HG03064 (cell line): ENCODE data around the gene RPS6KA2.
"Not testable (repeated sequence)": the region's sequence is repeated elsewhere in the genome, so short reads cannot be mapped to it uniquely, and the experiment has no call there.

Experiments
- ATAC-seq: cut with Tn5 transposase; IDR thresholded peaks from one replicate; pipeline ENCODE4 v1.9.1; 2021; ENCODE audit warnings: low read depth; ENCODE audit not compliant: unreplicated experiment

Gene RPS6KA2

DNA sequence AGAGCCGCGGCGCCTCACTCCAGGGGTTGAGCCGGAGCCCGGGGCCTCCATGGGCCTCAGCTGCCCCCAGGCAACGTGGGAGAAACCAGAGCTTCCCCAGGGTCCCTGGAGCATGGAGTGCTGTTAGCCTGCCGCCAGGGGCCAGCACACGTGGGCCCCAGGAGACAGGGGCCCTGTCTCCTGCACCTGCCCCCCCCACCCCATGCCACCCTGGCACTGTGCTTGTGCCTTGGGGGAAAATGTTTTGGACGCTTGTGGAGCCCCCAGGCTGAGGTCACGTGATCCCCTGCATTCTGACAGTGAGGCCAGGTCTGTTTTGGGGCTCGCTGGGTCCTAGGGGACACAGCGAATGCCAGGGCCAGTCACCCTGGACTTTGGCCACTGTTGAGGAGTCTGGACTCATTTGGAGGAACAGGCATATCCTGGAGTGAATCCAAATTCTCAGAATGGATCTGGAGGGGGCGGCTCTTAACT is 214.1 kb downstream of the RPS6KA2 start:
- ATAC-seq, result no peak

DNA sequence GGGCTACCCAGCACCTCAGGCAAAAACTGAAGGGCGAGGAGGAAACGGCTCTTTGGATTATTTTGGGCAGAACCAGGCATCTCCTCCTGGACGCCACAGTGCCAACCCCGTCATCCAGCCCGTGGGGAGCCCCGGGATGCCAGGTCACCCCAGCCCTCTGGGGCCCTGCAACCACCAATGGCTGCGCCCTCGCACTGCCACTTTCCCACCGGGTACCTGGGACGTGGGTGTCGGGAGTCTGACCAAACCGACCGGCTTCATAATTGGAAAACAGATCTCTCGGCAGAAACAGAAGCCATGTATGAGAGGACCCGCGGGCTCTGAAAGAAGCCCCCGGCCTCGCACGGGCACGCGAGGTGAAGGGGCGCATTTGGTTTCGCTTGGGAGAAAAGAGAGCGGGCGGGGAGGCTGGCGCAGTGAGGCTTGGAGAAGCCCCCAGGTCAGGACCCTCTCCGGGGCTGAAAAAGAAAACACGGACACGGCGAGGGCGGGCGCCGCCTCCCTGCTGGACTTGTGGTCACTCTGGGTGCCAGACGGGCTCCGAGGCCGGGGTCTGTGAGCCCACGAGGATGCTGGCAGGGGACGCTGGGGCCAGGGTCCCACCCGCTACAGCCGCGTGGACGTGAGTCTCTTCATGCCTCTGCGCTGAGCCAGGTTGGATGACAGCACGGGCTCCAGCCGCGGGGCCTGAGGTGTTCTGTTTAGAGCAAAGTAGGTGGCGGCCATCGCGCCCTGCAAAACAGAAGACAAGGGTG is 214.7 kb downstream of the RPS6KA2 start:
- ATAC-seq, result no peak

DNA sequence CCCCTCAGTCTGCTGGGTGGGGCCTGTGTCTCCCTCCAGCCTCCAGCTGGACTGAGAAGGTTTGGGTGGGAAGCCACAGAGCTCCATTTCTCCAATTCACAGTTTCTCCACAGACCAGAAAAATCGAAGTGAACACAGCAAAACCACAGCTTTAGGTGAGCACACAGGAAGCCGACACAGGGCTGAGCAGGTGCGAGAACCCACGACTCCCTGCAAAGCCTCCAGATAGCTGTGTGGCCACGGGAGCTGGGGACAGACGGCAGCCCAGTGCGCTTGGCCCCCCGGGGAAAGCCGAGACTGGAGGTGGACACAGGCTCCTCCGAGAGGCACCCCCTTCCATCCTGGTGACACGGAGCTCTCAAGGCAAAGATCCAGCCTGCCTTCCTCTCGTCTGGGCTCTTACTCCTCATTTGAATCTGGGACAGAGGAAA is 215.3 kb downstream of the RPS6KA2 start:
- ATAC-seq, result no peak

DNA sequence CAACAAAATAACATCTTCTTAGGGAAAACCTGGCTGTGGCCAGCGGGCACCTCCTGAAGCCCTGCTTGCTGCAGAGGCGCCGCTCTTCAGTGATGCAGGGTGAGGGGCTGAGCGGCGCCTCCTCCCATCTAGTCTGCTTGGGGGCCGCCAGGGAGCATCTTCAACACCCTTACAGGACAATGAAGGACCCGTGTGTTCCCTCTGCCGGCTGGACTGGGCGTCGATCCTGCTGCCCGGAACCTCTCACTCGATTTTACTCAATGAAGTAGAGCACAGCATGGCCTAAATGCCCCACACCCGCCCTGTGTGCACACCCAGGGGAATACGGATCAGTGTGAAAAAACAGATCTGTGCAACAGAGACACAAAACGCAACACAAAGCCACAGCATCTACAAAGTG is 215.8 kb downstream of the RPS6KA2 start:
- ATAC-seq, result no peak

DNA sequence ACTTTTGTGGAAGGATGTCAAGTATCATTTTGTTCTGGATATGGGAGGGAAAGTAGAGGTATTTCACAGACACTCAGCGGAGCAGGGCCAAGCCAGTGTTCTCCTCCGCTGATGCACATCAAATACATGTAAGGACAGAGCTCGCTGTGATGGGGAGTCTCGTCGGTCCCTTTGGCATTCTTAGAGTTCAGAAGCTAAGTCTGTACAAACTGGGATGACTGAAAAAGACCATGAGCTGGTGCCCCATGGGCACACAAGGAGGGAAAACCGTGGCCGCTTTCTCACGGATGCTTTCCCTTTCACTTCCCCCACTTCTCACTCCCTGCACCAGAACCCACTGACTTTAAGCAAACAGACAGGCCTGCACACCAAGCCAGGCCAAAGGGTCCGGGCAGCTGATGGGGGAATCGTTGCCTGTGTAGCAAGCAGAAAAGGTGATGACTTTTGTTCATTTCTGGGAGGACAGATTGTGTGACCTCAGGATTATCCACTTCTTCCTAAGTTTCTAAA is 216.6 kb downstream of the RPS6KA2 start:
- no peak for ATAC-seq

DNA sequence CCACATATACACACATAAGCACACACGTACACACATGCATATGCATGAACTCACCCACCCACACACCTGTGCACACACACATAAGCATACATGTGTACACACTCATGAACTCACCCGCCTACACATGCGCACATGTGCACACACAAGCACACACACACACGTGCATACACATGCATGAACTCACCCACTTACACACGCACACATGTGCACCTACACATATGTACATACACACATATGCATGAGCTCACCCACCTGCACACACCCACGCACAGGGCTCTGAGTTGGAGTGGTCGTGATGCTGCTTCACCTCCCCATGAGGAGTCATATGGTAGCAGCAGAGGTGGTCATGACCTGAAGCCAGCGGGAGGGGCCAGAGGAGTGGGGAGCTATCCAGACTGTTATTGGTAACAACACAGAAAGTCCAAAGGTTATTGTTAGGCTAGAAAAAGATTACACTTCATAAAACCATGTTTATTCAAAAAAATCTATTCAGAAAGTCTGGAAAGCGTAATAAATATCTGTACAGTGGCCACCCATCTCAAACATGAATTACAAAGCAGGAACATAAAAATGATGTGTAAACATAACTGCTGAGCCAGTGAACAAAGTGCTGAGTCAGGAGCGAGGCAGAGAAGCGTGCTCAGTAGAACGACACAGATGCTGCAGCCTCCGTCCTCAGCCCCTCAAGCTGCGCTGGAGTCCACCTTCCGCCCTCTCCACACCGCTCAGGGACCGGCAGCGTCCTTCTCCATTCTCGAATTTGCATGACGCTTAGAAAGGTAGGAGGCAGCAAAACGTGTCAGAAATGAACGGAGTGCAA is 217.9 kb downstream of the RPS6KA2 start:
- no peak for ATAC-seq

DNA sequence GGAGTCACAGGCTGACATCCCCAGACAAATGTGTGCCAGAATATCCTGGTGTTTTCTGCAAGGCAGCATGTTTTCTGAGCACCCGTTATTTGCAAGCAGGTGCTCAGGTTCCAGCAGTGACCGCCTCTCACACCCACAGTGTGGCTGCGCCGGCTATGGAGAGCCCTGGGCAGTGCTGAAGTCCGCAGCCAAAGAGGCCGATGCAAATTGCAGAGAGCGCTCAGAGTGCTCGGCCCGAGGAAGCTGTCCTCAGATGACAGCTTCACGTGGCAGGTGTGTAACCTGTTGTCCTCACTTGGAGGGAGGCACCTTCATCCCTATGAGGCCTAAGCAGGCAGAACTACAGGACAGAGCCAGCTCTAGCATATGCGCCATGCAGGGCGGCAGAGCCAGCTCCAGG is 220.9 kb downstream of the RPS6KA2 start:
- ATAC-seq, result no peak

DNA sequence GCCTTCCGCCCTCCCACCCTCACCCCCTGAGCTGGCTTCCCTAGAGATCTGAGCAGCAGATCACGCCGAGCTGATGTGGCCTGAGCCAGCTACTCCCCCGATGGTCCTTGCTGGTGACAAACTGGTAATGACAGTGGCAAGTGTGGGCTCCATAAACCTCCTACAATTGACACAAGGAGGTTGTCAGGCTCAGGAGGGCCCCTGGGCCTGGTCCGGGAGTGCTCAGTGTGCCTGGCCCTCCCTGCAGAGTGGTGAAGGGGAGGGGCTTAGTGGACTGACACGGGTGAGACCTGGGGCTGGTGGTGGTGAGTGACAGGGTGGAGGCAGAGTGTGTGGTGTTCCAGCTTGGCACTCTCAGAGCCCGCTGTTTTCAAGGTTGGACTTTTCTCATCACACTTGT is 221.7 kb downstream of the RPS6KA2 start:
- no peak for ATAC-seq

DNA sequence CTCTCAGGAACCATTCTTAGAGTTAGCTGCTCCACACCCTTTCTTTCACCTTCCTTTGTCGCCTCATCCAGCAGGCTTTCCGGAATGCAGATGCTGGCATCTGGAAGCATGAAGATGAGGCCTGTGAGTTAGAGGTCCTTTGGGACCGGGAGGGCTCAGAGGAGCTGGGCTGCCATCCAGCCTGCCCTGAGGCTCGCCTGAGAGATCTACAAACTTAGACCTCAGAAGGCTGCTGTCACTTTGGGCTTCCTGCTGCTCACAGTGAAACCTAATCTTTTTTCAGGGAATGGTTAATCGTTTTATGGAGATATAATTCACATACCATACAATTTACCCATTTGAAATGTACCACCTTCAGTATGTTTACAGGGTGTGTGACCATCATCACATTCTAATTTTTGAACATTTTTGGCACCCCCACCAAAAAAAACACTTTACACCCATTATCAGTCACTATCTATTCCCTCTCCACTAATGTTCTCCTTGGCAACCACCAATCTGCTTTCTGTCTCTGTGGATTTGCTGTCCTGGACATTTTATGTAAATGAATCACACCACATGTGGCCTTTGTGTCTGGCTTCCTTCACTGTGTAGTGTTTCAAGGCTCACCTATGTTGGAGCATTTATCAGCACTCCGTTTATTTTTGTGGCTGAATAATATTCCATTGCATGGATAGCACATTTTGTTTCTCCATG is 224.3 kb downstream of the RPS6KA2 start:
- no peak for ATAC-seq

DNA sequence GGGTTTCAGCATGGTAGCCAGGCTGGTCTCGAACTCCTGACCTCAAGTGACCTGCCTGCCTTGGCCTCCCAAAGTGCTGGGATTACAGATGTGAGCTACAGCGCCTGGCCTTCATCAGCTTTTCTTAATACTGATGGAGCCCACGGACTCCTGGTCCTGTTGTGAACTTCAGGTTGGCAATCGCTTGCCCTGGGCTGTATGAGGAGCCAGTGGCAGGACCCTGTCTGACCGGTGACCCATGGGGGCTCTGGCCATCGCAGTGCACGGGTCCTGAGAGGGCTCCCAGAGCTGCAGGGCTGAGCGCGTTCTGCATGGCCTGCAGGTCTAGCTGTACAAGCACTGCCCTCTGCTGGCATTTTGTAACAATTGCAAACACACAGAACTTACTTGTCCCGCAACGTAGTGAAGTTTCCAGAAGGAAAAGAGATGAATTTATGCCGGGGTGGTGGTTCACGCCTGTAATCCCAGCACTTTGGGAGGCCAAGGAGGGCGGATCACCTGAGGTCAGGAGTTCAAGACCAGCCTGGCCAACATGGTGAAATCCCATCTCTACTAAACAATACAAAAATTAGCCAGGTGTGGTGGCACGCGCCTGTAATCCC is 226.3 kb downstream of the RPS6KA2 start:
- not testable (repeated sequence) for ATAC-seq

DNA sequence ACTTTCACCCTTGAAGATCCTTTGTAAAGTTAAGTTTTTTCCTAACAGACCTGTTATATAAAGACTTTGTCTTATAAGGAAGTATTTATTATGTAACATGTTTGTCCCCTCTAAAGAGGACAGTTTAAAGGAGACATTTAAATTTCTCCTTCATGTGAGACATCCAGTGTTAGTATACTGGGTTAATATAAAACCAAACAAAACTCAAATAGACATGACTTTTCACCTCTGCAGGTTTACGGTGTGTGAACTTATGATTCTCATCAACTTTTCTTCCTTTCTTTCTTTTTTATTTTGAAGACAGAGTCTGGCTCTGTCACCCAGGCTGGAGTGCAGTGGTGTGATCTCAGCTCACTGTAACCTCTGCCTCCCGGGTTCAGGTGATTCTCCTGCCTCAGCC is 226.9 kb downstream of the RPS6KA2 start:
- ATAC-seq, result no peak

DNA sequence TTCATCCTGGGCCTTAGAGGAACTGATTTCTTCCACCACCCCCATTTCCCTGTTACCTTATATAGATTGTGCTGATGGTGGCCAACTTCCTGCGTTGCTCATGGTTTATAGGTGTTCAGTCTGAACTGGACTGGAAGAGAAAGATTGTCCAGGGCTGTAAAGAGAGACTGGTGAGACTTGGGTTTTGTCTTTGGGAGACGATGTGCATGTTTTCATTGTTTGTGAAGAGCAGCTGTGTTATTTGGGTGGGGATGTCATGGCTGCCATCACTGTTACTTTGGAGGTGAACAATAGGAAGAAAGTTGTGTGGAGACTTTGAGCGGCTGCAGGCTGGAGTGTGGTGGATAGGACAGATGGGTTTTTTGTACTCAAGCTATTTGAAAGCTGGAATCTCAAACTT is 228.7 kb downstream of the RPS6KA2 start:
- no peak for ATAC-seq

DNA sequence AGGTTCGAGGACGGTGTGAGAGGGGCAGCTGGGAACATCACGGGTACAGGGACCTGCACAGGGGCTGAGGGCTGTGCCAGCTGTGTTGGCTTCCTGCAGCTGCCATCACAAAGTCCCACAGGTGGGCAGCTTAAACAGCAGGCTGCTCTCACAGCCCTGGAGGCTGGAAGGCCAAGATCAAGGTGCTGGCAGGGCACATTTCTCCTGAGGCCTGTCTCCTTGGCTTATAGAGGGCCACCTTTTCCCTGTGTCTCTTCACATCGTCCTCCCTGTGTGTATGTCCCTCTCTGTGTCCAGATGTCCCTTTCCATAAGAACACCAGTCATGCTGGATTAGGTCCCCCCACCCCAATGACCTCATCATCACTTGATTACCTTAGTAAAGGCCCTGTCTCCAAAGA is 229.2 kb downstream of the RPS6KA2 start:
- ATAC-seq, result no peak

DNA sequence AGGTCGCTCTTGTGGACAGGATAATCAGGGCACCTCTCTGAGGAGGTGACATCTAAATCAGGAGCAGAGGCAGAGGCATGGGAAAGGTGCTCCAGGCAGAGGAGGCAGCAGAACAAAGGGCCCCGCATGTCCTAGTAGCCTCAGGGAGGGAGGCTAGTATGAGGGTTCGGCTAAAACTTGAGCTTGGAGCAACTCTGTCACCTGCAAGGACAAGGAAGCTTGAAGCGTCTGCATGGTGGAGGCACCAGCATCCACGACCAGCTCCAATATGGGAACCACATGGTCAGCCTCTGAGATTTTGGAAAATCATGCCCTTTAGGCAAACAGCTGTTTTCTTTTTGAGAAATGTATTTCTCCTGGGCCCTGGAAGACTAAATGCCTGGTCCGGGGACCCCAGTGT is 231.3 kb downstream of the RPS6KA2 start:
- ATAC-seq, result no peak

DNA sequence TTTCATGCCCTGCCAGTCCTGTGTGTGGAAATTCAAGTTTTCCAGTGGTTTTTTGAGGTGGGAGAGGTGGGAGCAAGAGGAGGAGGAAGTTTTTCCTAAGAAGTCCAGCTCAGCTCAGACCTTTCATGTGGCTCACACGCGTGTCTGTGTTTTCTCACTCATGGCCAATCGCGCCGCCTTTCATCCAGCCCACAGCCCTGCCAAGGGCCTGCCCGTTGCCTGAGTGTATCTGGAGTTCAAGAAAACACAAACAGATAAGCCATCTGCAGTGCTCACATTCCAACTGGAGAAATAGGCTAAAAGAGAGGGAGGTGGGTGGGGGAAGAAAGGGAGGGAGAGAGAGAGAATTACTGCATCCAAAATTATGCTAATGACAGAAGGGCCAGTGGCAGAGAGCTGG is 231.7 kb downstream of the RPS6KA2 start:
- ATAC-seq, result no peak

DNA sequence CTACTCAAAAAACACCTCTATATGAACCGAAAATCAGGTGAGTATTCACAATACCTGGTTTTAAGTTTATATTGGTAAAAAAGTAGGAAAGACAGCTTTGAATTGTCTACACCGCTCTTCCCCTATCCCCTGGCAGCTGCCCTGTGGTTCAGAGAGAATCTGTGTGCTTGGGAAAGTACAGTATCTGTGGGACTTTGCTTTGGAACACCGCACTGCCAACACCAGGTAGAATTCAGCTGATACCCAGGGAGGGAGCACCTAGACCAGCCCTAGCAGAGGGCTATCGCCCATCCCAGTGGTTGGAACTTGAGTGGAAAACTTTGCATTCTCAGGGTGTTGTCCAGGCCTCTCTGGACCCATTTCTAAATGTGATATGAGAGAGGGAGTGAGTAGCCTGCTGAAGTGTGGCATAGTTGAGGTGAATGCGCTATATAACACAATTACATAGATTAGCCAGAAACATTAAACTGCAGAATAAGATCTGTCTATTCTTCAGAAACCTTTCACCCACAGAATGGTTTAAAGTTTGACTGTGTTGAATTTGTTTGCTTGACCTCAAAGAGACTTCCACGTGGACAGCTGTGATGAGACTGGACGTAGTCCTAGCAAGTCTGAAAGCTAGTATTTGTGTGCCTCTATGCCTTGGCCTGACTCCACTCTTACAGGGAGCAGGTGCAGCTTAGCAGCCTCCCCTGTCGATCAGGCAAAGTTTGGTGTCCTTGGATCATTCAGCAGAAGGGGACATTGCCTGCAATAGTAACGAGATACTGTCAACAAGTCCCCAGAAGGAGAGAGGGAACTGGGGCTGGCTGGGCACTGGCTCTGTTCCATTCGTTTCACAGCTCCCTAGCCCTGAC is 232.8 kb downstream of the RPS6KA2 start:
- ATAC-seq, result no peak

DNA sequence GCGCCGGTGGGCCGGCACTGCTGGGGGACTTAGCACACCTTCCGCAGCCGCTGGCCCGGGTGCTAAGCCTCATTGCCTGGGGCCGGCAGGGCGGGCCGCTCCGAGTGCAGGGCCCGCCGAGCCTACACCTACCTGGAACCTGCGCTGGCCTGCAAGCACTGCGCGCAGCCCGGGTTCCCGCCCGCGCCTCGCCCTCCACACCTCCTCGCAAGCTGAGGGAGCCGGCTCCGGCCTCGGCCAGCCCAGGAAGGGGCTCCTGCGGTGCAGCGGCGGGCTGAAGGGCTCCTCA is 233.6 kb downstream of the RPS6KA2 start:
- no peak for ATAC-seq

DNA sequence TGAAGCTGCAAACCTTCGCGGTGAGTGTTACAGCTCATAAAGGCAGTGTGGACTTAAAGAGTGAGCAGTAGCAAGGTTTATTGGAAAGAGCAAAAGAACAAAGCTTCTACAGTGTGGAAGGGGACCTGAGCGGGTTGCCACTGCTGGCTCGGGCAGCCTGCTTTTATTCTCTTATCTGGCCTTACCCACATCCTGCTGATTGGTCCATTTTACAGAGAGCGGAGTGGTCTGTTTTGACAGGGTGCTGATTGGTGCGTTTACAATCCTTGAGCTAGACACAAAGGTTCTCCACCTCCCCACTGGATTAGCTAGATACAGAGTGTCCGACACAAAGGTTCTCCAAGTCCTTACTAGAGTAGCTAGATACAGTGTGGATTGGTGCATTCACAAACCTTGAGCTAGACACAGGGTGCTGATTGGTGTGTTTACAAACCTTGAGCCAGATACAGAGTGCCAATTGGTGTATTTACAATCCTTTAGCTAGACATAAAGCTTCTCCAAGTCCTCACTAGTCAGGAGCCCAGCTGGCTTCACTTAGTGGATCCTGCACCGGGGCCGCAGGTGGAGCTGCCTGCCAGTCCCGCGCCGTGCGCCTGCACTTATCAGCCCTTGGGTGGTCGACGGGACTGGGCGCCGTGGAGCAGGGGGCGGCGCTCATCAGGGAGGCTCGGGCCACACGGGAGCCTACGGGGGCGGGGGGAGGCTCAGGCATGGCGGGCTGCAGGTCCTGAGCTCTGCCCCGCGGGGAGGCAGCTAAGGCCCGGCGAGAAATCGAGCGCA is 234.1 kb downstream of the RPS6KA2 start:
- ATAC-seq, result not testable (repeated sequence)

DNA sequence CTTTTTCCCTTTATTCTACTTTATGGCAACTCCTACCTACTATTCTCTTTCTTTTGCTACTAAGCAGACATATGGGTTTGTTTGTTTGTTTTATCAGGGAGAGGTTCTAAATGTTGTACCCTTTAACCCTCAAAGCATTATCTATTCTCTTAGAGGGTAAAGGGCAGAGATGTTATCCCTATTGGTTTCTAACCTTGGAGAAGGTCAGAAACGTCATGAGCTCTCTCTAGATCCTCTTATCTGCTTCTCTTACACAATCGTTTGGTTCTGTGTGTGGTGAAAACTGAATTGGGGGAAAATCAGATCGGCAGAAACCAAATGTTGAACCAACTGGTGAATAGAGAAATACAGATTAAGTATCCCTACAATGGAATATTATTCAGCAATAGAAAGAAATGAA is 237.9 kb downstream of the RPS6KA2 start:
- ATAC-seq, result no peak
